DMS153 (cell line): Measurements from ENCODE around the gene LAMA4.

Experiments used
- DNase-seq: peaks from one replicate; lab custom pipeline; 2025; lab: John Stamatoyannopoulos, UW

LAMA4 gene

DNA sequence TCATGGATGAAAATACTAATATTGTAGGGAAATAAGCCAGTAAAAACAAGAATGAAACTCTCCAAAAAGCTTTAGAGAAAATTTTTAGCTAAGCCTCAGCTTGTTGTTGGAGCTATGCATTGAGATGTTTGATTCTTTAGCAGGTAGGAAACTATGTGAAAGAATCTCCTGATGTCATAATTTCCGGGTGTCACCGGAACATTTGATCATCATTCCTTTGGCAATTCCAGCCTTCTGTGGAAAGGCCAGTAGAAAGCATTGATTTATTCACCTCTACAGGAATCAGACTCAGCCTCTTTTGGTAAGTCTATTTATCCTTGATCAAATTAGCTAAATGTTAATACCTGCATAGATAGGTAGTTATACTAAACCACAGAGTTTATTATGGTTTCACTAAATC, 157.5 kb downstream of the LAMA4 start:
- no peak for DNase-seq

DNA sequence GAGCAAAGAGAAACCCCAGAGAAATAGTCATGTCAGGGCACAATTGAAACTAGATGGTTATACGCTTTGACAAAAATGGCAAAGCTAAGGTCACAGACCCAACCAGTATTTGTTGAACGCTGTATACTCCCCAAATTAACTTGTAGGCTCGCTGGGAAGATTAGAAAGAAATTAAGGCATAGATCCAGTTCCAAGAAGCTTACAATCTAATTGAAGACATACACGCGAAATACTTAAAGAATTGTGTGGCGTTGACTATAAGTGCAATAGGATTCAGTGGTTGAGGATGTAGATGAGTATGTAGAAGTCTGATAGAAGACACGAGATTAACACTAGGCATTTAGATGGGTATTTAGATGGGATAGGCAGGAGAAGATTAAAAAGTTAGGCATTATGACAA, 166.5 kb downstream of the LAMA4 start:
- DNase-seq: no peak

DNA sequence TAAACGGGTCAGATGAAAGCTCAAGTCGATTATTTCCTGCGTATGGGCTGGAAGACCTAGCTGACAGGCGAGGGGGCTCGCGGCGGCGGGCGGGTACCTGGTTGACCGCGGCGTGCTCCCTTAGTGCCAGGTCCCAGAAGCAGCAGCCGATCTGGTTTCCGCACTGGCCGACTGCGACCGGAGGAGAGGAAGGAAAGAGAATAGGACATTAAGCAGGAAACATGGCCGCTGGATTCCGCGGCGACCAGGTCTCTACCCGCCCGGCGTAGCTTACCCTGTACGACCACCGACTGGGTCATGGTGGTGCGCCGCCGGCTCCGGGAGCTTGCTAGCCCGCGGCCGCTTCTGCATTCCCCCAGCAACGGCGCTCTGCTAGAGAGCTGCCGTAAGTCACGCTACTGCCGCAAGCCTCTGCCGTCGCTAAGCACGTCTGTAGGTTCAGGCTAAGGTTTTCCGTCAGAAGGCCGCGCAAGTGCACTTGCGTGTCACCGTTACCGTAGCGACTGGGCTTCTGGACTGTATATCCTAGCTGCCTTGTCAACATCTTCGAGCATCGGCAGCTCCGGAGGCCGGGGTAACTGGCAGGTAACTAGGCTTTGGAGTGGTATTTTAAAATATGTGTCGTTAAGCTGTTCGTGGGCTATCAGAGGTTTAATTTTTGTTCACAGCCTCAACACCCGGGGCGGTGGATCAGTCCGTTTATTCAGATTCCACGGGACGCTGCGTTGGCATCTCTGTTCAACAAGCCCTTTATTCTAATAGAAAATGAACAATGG, 167.0 kb downstream of the LAMA4 start, which contains the start of the genes FAM229B and TUBE1:
TSS of gene FAM229B (plus strand) at position 456 of the 776 bp plus-strand sequence. CDS start 11,693 bp downstream, outside the sequence.
TSS of gene TUBE1 (minus strand) at position 347 of the 776 bp plus-strand sequence. CDS start at position 299, 48 bp downstream.
- peak; percentile 92 for DNase-seq

DNA sequence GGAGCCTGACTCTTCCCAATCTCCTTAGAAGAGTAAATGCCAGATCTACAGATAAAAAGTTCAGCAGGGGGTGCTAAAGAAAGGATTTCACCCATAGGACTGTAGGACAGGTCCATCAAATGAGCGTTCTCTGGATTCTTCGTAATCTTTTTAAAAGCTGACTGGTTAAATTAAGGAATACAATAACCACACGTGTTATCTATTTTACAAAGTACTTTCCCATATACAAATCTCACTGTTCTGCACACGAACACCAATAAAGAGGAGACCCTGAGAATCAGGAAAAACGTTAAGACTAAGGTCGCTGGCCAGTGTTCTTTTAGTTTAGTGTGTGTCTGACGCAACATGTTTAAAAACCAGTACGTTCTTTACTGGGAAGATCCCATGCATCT, 167.6 kb downstream of the LAMA4 start:
- no peak for DNase-seq

DNA sequence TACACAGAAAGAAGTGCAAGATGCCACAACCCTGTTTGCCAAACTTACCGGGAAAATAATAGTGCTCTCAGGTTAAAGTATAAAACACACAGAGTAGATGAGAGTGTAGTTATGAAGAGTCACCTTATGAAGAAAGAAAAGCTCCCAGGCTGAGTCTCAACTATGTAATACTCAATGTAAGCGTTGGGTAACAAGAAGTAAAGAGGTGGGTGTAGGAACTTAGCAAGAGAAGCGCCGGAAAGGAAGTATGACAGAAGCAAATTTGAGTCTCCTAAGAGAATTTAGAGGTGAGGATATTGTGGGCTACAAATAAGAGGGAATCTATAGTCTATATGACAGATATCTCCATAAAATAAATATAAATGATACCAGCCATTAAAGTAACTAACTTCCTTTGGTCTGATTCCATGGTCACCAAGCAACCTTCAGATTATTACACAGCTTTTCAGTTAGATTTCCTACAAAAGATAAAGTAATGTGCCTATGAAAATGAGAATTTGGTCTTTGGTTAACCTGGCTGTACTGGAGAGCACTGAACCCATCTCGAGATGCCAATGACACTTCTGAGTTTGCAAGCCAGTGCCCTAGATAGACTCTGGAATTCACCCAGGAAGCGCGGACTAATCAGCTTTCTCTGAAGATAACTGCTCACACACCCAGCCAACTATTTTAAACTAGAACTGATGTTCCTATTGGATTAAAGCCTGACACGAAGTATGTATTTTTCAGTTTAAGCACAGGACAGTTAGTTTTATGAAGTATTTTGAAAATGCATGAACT, 168.9 kb downstream of the LAMA4 start:
- no peak for DNase-seq

DNA sequence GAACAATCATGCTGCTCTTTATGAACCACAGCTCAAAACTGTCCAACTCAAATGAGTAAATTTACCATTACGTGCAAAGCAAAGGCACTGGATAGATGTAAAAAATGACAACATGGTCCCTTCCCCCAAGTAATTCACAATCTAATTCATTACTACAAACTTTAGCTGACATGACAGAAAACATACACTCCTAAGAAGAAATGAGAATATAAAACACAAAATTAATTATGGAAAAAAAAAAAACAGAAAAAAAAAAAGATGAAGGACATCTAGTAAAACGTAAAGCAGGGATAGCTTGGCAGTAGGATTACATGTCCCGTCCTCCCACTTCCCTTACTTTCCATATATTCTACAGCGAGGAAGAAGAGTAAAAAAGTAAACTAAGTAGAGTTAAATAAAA, 172.8 kb downstream of the LAMA4 start:
- no peak for DNase-seq

DNA sequence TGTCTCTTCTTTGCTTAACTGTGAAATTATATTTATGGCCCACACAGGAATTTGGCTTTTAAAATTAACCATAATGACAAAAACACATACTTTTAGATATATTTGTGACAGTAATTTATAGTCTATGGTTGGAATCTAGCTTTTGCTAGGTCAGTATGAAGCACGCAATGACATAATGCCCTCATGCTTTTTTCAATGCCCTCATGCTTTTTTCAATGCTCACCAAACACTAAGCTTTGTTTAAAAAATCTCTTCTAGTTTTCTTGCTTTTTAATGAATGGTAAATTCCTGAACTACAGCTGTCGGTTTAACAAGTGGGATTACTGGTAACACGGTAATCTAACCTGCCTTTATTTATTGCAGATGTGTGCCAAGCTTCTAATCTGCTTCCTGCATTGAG, 187.8 kb downstream of the LAMA4 start:
- no peak for DNase-seq

DNA sequence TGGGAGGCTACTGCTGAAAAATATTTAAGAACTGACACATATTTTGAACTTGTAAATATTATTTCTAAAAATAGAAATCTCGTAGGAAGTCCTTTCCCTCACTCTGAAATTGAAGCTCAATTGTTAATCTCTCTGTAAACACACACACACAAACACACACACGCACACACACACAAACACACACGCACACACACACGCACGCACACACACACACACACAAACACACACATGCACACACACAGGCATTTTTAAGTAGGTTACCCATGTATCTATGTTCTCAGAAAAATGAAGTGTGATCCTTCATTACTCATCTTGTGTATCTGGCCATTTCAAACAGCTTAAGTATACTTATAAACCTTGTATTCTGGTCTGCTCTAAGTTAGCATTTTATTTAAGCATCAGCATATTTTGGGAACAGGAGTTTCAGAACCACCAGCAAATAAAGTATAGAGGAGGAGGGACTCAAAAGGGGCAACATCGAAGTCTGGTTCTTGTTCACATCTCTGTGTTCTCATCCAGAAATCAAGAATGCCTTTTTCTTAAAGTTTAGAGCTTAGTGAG, 188.9 kb downstream of the LAMA4 start:
- DNase-seq: no peak

DNA sequence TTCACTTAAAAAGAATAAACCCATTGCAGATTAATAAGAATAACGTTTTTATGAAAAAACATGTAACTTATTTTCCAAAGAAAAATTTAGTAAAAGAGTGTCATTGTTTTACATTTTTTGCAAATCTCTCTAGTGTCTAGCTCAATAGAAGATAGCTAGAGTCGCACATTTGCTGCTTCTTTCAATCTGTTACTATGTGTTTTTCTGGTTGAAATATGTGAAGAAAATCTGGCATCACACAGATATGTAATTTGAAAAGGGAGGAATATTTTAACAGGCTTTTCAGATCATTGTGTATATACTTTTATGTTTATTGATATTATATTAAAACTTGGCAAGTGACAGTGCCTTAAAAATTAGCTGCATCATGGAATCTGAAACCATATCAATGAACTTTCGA, 191.4 kb downstream of the LAMA4 start:
- no peak for DNase-seq

DNA sequence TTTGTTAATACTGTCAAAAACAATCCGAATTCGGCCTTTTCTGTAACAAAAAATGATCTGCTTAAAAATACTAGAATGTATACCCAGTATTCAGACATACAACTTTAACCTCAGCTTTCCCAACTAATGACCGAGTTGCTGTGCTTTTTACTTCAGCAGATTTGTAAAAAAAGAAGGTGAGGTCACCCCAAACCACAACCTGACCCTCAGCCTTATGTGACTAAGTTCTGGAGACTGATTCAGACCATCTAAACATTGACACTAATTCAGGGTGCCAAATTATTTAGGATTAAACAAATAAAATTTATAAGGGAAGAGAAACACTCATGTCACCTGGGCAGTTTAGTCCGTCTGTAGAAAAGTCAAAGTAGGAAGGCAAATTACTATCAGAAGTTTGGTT, 192.8 kb downstream of the LAMA4 start:
- no peak for DNase-seq
